ENCODE results near the gene RAB1A. TPM values are rescaled to one million over a fixed set of nuclear protein-coding genes. Genes with fewer than 3 reads are reported as not detected.
A peak's percentile ranks its signal among the peaks of the same experiment; 100 is the strongest.
"Not testable (repeated sequence)": the region's sequence is repeated elsewhere in the genome, so short reads cannot be mapped to it uniquely, and the experiment has no call there.

The RAB1A gene
- total and polyA plus RNA-seq, 9 of the 15 experiments (the other 6 are each of a cell fraction or from before 2014, with no cell fraction given), result 43.8 to 163 (median 67.7) TPM

GRCh38 chr2:65157856-65158255, 27.9 kb upstream of the RAB1A start:
- FAIRE-seq; BruUV-seq (replicated peaks): not testable (repeated sequence)

More at GRCh38 chr2:65157856-65158255, 27.9 kb upstream of the RAB1A start:
- TF ChIP-seq ZBTB33 (CRISPR knock-in tag; IDR thresholded peaks at IDR 0.05) (peak; percentile 76), ATF3 (IDR thresholded peaks at IDR 0.05) (peak; percentile 40; the same call in 1 of the 2 replicates), MEIS2 (IDR thresholded peaks at IDR 0.05; ENCODE audit: partially characterized antibody) (peak; percentile 8), JUND (IDR thresholded peaks at IDR 0.05; ENCODE audit: borderline replicate concordance, low read depth, low read length) (peak; percentile 18; the same call in 1 of the 2 replicates), DPF2 (IDR thresholded peaks at IDR 0.05) (0 out of 2 replicates have a peak, but pooled peaks have one; percentile 16)
- H3K79me2 ChIP-seq (ENCODE audit: control insufficient read depth, insufficient read depth, low read length); H3K4me1 ChIP-seq (replicated peaks in 1 of 2; ENCODE audit: control insufficient read depth in 2 of 2, insufficient read depth in 2 of 2, low read length in 2 of 2); ATAC-seq; H3K27ac ChIP-seq (ENCODE audit: extremely low read depth, low read depth, low read length); CTCF ChIA-PET (ENCODE audit: low intra/inter-chr PET ratio); H3K36me3 ChIP-seq (ENCODE audit: control insufficient read depth, insufficient read depth, low read length); H3K9ac ChIP-seq (ENCODE audit: insufficient read depth in 1 of 2, low read depth in 2 of 2, low read length in 2 of 2); H3K9me3 ChIP-seq (replicated peaks; ENCODE audit: control insufficient read depth, insufficient read depth, low read depth, low read length); H3K4me2 ChIP-seq (ENCODE audit: insufficient read depth, low read length); H3K9me1 ChIP-seq (ENCODE audit: control insufficient read depth, insufficient read depth, low read length); H3K27me3 ChIP-seq (ENCODE audit: control insufficient read depth in 2 of 2, insufficient read depth in 2 of 2, low read length in 2 of 2); DNase-seq (ENCODE audit: extremely low read depth in 1 of 4, low spot score in 3 of 4); H4K20me1 ChIP-seq (replicated peaks; ENCODE audit: control insufficient read depth, insufficient read depth, low read length); H2AFZ ChIP-seq (ENCODE audit: low read depth, low read length); intact Hi-C loops (cut with micrococcal nuclease); H3K4me3 ChIP-seq; TF ChIP-seq ATF3 (CRISPR knock-in tag; conservative IDR thresholded peaks at IDR 0.05); JUND (tag; IDR thresholded peaks at IDR 0.05; ENCODE audit: borderline replicate concordance, low read depth, low read length): not testable (repeated sequence)
- WGBS (ENCODE audit: insufficient coverage, low coverage, missing lambda C conversion rate), result 37% methylated on average over 4 of the region's 6 CpGs
- POLR2A ChIA-PET, result interaction anchor here (0.6 to 1.1 kb wide), 2 partner anchors 10 to 28 kb away, joined by 4 read pairs; no protein-coding TSS in a partner anchor
- in situ Hi-C loops (cut with MboI), result loop anchor here (25.0 kb wide), 1 partner anchor 246 kb away; no protein-coding TSS in a partner anchor

All from K562 (cell line).